ENCODE results near the gene GPD2. TPM values are rescaled to one million over a fixed set of nuclear protein-coding genes. Genes with fewer than 3 reads are reported as not detected.
"Not testable (repeated sequence)": the region's sequence is repeated elsewhere in the genome, so short reads cannot be mapped to it uniquely, and the experiment has no call there.

The GPD2 gene
- polyA plus RNA-seq, 4 donors, result 18.5 to 22.2 (median 20.6) TPM

DNA sequence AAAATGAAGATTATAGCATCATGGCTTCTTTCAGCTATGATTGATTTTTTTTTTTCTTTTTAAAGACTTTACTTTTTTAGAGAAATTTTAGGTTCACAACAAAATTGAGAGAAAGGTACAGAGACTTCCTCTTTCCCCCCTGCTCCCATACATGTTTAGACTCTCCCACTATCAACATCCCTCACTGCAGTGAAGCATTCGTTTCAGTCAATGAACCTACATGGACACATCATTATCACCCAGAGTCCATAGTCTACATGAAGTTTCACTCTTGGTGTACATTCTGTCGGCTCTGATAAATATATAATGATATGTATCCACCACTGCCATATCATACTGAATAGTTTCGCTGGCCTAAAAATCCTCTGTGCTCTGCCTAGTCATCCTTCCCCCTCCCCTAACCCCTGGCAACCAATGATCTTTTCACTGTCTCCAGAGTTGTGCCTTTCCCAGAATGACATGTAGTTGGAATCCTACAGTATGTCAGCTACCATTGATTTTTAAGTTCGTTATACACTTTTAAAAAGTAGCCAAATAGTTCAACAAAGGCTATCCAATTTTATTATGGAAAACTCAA, 86.8 kb downstream of the GPD2 start:
- DNase-seq (ENCODE audit: low read depth in 4 of 4, low spot score in 2 of 4), result no peak

DNA sequence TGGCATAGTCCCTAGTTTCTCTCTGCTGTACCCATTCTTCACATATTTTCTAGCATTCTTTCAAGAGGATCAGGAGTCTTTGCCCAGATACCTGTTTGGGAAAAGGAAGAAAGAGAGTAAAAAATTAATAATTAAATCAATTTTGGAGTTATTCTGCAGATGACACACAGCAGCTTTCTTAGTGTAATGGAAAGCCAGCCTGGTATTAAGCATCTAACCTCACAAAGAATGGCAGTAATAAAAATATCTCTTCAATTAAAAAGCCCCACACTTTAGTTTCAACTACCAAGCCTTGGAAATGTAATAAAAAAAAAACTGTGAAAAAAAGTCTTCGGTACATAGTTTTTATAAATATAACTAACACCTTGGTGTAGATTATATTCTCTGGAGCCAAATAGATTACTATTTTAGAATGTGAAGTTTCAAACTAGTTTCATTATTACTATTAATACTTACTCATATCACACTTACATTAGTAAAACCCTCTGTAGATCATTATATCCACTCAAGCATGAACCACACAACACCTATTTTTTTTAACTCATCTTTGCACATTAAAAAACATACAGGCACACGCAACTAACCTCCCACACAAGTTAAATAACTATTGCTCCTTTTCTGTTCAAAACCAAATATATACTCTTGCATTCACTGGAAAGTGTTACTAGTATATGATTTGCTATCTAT, 90.9 kb downstream of the GPD2 start:
- DNase-seq (ENCODE audit: low read depth in 4 of 4, low spot score in 2 of 4), result no peak

DNA sequence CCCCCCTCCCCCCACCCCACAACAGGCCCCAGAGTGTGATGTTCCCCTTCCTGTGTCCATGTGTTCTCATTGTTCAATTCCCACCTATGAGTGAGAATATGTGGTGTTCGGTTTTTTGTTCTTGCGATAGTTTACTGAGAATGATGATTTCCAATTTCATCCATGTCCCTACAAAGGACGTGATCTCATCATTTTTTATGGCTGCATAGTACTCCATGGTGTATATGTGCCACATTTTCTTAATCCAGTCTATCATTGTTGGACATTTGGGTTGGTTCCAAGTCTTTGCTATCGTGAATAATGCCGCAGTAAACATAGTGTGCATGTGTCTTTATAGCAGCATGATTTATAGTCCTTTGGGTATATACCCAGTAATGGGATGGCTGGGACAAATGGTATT, 92.4 kb downstream of the GPD2 start:
- not testable (repeated sequence) for DNase-seq (ENCODE audit: low read depth in 4 of 4, low spot score in 2 of 4)

DNA sequence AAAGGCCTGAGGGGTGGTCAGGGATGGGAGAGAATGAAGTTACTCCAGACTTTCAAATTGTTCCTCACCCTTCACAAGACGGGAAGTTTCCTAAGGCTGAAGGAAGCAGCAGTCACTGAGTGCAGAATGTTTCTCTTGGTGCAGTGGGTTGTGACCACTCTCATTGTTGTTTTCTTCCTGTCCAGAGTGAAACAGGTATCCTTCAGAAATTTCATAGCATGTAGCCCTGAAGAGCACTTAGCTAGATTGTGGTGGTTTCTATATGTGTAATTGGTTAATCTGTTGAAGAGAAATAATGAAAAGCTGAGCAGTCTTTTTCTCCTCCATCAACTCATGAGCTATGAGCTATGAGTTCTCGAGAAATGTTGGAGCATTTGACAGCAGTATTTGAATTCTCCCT, 96.8 kb downstream of the GPD2 start:
- no peak for DNase-seq (ENCODE audit: low read depth in 4 of 4, low spot score in 2 of 4)

DNA sequence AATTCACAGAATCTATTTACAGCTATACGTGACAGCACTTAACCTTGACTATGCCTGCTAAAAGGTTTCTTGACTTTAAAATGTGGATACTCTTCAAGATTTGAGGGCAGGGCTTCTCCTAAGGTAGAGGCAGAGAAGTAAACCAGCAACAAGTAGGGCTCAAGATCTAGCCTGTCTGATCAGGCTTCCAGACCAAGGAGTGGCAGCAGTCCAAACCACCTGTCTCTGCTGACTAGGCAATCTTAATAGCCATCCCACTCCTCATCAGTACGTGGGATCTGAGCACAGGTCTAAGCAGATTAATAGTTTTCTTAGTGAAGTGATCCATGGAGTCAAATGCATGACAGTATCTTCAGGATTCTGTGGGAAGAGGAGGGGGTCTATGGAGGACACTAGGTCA, 100.4 kb downstream of the GPD2 start:
- DNase-seq (ENCODE audit: low read depth in 4 of 4, low spot score in 2 of 4), result no peak

DNA sequence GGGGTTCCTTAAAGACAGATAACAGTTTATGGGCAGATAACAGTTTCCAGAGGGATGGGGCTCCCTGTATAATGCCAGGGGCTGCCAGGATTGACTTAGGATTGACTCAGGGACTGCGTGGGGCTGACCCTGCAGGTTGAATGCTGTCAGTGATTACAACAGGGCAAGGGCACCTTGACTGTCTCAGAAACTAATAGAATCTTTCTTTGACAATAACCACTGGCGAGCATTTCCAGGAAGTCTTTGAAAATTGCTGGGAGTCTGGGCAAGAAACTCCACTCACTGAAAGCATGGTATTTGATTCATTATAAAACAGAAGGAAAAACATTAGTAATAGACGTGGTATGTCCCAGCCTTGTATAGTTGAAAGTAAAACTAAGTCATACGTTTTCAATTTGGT, 101.0 kb downstream of the GPD2 start:
- DNase-seq (ENCODE audit: low read depth in 4 of 4, low spot score in 2 of 4), result no peak

DNA sequence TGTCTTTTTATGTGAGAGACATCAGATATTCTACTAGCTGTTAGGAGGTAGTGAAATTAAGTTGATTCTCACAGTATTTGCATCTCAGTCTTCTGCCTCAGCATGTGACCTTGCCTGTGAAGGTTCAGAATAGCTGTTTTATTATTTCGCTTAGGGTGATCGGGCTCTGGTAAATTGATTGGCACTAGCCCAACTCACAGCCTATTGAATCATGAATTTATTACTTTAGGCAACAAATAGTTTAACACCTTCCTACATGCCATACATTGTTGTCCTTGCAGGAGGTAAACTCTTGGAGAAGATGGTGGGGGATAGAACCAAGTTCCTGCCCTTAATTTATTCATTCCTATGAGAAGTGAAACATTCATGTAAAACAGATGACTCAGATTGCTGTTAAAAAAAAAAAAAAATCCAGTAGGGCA, 101.9 kb downstream of the GPD2 start:
- no peak for DNase-seq (ENCODE audit: low read depth in 4 of 4, low spot score in 2 of 4)

DNA sequence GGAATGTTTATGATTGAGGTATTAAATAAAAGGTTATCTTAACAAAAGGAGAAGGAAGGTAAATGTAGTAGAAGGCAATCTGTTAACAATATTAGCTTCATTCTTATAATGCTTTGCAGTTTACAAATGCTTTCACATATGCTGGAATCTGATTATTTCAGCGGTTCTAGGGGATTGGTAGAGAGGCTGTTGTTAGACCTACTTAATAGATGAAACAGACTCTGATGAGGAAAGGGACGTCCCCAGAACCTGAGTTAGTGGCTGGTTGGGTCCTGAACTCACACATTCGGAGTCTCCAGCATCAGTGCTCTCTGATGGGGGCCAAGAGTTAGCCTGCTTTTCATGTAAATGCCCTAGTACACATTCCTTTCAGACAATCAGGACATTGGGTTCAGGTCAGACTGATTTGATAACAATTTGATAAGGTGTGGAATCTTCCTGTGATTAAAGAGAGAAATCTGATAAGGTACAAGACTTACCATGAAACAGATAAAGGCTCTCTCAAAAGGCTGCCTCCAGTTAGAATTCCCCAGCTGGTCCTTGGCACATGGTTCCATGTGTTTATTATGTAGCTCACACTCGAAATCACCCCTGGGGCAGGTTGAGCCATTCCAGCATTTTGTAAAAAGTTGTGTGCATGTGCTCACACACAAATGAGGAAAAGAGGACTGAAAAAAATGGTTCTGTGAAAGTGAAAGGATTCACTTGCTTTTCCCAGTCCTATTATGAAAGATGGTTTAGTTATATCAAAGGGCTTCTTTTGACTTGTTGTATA, 103.1 kb downstream of the GPD2 start:
- DNase-seq (ENCODE audit: low read depth in 4 of 4, low spot score in 2 of 4), result no peak

DNA sequence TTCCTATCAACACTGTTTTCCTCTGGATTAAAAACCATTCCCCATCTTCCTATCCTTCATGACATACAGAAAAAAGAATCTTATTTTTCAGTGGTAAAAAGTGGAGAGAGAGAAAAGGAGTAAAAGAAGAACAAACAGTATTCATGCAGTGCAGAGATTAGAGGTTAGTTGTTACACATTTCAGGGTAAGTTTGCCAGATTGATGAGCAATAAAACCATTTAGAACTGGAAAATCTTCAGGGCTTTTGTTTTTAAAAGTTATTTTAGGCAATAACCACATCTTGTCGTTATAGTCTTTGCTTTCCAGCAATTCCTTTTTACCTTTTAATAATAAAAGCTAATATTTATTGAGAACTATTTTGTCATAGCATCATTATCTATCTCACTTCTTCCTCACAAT, 104.5 kb downstream of the GPD2 start:
- no peak for DNase-seq (ENCODE audit: low read depth in 4 of 4, low spot score in 2 of 4)

DNA sequence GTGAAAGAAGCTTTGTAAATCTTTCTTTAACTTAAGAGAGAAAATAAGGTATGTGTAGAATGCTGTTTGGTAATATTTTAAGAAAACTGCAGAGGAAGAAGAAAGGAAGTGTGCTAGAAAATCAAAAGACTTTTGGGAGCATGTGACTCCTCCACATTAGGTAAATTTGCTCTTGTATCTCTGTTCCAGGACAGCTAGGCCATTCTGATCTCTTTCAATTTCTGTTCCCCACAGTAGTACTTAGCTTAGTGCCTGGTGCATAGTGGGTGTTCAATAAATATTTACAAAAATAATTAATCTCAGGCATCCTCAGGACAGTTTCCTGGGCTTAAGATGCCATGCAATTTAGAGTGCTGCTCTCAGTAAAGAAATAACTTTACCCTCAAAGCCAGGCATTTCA, 105.0 kb downstream of the GPD2 start:
- DNase-seq (ENCODE audit: low read depth in 4 of 4, low spot score in 2 of 4), result no peak

DNA sequence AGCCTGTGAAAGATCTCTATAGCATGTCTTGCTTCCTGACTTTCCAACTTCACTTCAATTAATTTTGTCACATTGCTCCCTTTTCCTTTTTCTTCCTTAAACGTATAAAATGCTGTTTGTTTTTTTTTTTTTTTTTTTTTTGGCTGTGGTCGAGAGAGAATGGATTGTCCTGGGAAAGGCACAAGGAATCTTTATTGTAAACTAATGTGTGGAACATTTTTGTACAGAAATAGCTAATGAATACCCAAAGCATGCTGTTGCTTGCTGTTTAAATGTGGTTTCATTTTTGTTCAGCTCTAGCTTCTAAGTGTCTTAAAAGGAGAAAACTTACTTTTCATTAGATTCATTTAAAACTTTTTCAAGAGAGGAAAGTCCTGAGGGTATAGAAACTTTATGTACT, 105.5 kb downstream of the GPD2 start:
- DNase-seq (ENCODE audit: low read depth in 4 of 4, low spot score in 2 of 4), result no peak

DNA sequence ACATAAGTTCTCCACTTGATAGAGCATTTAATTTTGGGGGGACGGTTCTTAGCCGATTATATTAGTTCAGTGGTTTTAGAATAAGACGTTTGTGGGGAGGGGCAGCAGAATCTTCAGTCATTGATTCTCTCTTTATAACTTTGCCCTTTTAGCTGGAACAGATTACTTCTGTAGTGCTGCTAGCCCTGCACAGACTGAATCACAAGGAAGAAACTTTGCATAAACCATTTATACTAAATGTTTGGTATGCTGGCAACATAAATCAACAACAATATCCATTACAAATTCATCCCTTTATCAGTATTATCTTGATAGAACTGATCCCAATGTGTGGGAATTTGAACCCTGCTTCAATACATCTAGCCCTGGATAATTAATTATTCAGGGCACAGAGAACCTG, 112.2 kb downstream of the GPD2 start:
- DNase-seq (ENCODE audit: low read depth in 4 of 4, low spot score in 2 of 4), result no peak

DNA sequence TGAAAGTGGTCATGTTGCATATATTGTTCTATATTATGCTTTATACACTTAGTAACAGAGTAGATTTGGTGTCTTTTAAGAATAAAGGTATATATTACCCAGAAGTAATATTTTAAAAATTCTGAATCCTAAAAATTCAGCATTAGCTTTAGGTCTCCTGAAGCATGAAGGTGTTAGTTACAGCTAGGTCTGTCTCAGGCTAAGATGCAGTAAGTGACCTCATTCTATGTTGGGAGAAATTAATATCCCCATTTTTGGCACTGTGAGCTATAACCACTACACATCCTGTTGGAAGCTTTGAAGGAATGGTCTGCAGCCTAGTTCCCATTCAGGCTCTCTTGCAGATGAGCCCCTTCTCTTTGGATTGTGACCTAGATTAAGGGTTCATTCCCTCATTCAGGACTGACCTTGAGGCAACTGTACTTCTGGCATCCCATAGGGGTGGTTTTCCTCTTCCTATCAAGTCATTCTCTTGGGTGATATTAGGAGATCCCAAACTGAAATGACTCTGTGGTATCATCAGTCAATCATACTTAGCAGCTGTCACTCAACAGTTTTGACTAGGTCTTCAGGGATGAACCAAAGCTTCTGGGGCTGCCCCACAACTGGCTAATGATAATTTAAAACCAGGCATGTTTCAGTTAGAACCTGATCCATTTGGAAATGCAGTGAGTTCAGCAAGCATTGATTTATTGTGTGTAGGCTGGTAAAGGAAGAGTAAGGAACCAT, 117.7 kb downstream of the GPD2 start:
- DNase-seq (ENCODE audit: low read depth in 4 of 4, low spot score in 2 of 4), result no peak

DNA sequence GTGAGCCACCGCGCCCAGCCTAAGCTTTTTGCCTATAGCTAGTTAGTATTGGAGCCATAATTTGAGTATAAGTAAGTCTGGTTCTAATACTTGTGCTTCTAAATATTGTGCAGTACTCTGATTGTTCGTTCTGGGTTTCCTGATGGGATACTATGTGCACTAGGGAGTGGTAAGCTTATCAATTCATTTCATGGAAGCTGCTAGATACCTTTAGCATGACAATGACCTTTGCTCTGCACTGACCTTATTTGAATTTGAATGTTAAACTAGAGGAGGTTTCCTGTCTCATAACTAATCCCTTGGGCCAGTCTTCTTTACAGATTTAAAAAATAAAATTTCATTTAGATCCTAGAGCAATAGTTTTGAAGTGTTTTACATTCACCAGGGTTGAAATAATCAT, 125.1 kb downstream of the GPD2 start:
- DNase-seq (ENCODE audit: low read depth in 4 of 4, low spot score in 2 of 4), result no peak

DNA sequence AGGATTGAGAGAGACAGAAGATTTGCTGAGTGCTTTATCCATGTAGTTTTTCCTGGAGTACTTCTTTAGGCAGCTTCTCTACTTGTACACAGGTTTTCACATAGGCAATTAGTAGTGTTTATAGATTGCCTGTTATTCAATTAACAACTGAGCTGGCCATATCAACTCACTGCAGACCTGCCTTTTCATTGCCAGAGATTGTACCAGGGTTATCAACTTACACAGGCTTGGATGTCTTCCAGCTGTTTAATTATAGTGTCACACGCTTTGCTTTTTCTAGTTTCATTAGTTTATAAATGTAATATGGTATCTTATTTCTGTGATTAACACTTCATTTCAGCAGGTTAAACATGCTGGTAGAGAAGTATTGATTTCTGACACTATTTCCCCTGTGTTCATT, 125.9 kb downstream of the GPD2 start:
- no peak for DNase-seq (ENCODE audit: low read depth in 4 of 4, low spot score in 2 of 4)

DNA sequence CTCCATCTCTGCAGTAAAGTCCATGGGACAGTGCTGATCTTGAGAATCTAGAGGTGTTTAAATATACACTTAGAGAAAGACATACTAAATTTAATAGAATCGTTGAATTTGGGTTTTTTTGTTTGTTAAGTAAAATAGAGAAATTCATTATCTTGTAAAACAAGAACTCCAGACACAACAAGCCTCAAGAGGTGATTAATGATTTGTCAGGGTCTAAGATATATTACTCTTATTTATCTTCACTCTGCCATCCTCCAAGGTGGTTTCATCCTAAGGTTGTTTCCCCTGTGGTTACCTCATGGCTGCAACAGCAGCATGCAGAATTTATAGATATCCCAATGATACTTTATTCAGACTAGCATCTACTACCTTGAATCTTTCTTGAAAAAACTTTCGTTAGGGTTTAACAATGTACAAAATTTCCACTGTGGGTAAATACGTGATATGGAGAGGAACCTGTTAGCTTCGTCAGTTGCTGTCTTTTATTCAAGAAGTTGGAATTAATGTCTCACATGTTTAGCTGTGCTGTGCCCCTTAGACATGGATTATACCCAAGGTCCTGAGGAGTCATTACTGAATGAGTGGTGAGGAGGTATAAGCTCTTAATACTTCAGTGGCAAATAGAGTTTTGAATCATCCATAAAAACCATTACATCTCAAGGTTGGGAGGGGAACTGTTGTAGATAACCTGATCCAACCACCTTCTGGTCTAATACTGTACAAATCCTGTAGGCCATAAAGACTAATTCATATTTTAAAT, 128.0 kb downstream of the GPD2 start:
- DNase-seq (ENCODE audit: low read depth in 4 of 4, low spot score in 2 of 4), result no peak

DNA sequence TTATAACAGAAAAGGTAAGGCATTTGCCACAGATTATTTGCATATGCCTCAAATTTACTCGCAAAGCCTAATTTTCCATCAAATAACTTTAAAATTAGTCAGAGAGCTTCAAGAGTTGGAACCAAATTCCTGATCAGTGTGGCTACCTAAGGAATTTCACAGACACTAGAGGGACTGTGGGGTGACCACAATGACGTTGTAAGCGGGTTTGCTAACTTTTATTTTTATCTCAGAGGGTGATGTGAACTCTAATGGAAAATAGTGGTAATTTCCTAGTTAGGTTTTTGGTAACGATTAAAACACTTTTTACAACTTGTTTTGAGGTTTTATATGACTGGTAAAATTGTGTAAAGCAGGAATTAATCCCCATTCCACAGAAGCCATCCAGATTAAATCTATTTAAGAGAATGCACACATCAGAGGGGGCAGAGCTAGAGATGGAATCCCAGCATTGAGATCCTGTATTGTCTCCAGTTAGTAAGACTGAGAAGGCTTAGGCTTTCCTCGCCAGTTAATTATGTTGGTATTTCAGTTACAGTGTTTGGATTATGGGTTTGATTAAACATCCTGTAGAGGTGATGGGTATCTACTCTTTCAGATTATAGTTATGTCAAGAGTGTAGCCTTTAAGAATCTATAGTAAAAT, 129.0 kb downstream of the GPD2 start:
- no peak for DNase-seq (ENCODE audit: low read depth in 4 of 4, low spot score in 2 of 4)

DNA sequence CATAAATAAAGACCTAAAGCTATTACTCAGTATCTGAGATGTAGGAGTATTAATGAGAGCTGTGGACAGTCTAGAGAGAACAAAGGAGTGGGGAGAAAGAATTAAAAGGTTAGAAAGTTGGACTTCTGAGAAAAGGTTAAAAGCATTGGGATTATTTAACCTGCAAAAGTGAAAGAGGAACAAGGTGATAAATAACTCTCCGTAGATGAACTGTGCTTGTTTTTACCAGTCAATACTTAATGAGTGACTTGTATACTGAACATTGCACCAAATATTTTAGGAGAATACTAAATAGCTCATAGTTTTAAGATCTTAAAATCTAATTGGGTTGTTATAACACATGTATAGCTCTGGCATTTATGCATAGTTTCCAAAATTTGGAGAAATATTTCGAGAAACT, 137.5 kb downstream of the GPD2 start:
- no peak for DNase-seq (ENCODE audit: low read depth in 4 of 4, low spot score in 2 of 4)

DNA sequence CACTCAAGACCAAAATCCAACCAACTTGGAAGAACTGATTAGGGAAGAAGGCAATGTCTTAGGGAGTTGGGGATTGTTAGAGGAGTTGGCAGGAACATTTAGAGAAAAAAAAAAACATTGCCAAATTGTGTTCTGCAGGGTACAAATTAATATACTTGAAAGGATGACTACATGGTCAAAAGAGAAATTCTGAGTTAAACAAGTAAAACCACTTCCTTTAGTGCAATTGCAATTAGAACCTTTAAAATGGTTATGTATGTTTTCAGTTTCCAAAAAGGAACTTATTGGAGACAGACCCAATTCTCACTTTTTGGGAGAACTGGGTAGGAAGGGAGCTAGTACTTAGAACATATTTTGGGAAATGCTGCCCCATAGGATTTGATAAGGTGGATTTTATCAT, 137.9 kb downstream of the GPD2 start:
- no peak for DNase-seq (ENCODE audit: low read depth in 4 of 4, low spot score in 2 of 4)

DNA sequence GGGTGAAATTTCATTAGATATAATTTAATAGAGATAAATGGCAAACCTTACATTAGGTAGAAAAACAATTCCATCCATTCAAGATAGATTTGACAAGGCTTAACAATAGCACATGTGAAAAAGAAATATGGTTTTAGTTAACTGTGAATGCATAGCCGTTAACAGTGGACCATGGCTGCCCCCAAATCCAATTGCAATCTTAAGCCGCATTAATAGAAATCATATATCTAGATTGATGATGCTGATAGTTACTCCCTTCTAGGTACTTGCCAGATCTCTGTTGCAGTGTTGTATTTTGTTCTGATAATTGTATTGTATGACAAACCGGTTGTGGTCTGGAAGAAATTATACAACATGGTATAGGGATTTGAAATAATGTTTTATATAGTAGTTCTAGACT, 139.8 kb downstream of the GPD2 start:
- DNase-seq (ENCODE audit: low read depth in 4 of 4, low spot score in 2 of 4), result no peak
